HL-60 (cell line): ENCODE results near the gene SERPINB2.

Experiments used
- CTCF ChIP-seq: IDR thresholded peaks from one replicate; pipeline ENCODE4 v1.5.1; 2011; ENCODE audit warnings: low read length, control low read depth, inconsistent platforms; ENCODE audit not compliant: insufficient read depth
- GABPA ChIP-seq: IDR thresholded peaks from 2 replicates; pipeline ENCODE4 v1.6.1; 2012; ENCODE audit warnings: low read depth
- POLR2AphosphoS5 ChIP-seq: IDR thresholded peaks from 2 replicates; pipeline ENCODE4 v1.6.1; 2012; ENCODE audit warnings: low read depth
- REST ChIP-seq: IDR thresholded peaks from 2 replicates; pipeline ENCODE4 v1.6.1; 2012; ENCODE audit warnings: low read depth; ENCODE audit not compliant: insufficient replicate concordance

GRCh38 chr18:63867368-63868125 is 20.0 kb upstream of the SERPINB2 start:
- no peak for TF ChIP-seq CTCF
- no peak for TF ChIP-seq GABPA
- TF ChIP-seq POLR2AphosphoS5 = no peak
- TF ChIP-seq REST = no peak
